K562 (cell line): ENCODE measurements around the gene MDM1. TPM values are rescaled to one million over a fixed set of nuclear protein-coding genes. Genes with fewer than 3 reads are reported as not detected.

ENCODE experiments used
- FUS ChIP-seq: fragments of 200-400 bp; formaldehyde crosslinking; optimal IDR thresholded peaks from 2 replicates; pipeline ENCODE3; 2017; ENCODE audit warnings: low read depth, low read length
- KLF13 ChIP-seq: fragments of 450-650 bp; IDR thresholded peaks from 2 replicates; pipeline ENCODE4 v1.6.1; 2016; ENCODE audit warnings: missing genetic modification characterization, low read depth, mild to moderate bottlenecking, missing compliant biosample characterization, moderate library complexity, borderline replicate concordance
- KLF6 ChIP-seq: fragments of 250-450 bp; sonication (Bioruptor Pico); IDR thresholded peaks from 2 replicates; pipeline ENCODE4 v1.4.0; 2020; ENCODE audit warnings: mild to moderate bottlenecking, moderate library complexity, borderline replicate concordance
- MBD1 ChIP-seq: fragments of 250-450 bp; sonication (Bioruptor Pico); IDR thresholded peaks from 2 replicates; pipeline ENCODE4 v1.8.0; 2022; ENCODE audit warnings: inconsistent platforms
- NR1H2 ChIP-seq: sonication (generic); formaldehyde crosslinking; IDR thresholded peaks from 2 replicates; pipeline ENCODE4 v1.4.0; 2020; ENCODE audit warnings: mild to moderate bottlenecking, missing genetic modification reagents
- NR2C2 ChIP-seq, 2 experiments: fragments of 200-800 bp in 1 of 2; sonication (Bioruptor generic) in 1 of 2; sonication (generic) in 1 of 2; formaldehyde crosslinking in 1 of 2; IDR thresholded peaks; 2 replicates each; pipeline versions ENCODE4 v1.6.1 to v1.8.0; 2016 to 2022; ENCODE audit warnings: mild to moderate bottlenecking in 1 of 2, missing compliant biosample characterization in 1 of 2, missing genetic modification characterization in 1 of 2, missing genetic modification reagents in 1 of 2
- RBM39 ChIP-seq: fragments of 200-400 bp; formaldehyde crosslinking; optimal IDR thresholded peaks from 2 replicates; pipeline ENCODE3; 2018; ENCODE audit warnings: low read depth, low read length
- SMAD4 ChIP-seq: fragments of 250-450 bp; sonication (Bioruptor Pico); conservative IDR thresholded peaks from 2 replicates; pipeline ENCODE4 v1.8.0; 2021; ENCODE audit warnings: inconsistent platforms, mild to moderate bottlenecking, moderate library complexity
- ZKSCAN1 ChIP-seq: fragments of 150-350 bp; IDR thresholded peaks from 2 replicates; pipeline ENCODE4 v1.6.1; 2016; ENCODE audit warnings: low read depth, low read length
- ZNF124 ChIP-seq: sonication (generic); formaldehyde crosslinking; IDR thresholded peaks from 2 replicates; pipeline ENCODE4 v1.8.1; 2022; ENCODE audit warnings: missing genetic modification reagents
- ZNF23 ChIP-seq: fragments of 250-450 bp; sonication (Bioruptor Pico); IDR thresholded peaks from 2 replicates; pipeline ENCODE4 v1.4.0; 2020; ENCODE audit warnings: mild to moderate bottlenecking
- ZNF584 ChIP-seq: fragments of 200-800 bp; sonication (Bioruptor generic); IDR thresholded peaks from 2 replicates; pipeline ENCODE4 v1.6.1; 2016; ENCODE audit warnings: low read depth, mild to moderate bottlenecking, missing genetic modification characterization, missing compliant biosample characterization
- ZNF740 ChIP-seq, 3 experiments: fragments of 200-800 bp in 1 of 3; sonication (Bioruptor generic) in 1 of 3; sonication (generic) in 1 of 3; formaldehyde crosslinking in 1 of 3; IDR thresholded peaks; 2 replicates each; pipeline versions ENCODE4 v1.6.1 to v1.8.0; 2016 to 2022; ENCODE audit warnings: mild to moderate bottlenecking in 2 of 3, missing compliant biosample characterization in 2 of 3, missing genetic modification characterization in 2 of 3, missing genetic modification reagents in 1 of 3
- polyA plus RNA-seq, 8 experiments: library from polyadenylated mRNA; depleted of rRNA in 4 of 8; stranded (reverse) in 5 of 8; unstranded in 3 of 8; fragments of >200 nt; fragmentation: Nextera tagmentation in 2 of 8; fragmentation: Illumina TruSeq in 1 of 8; extraction: Ambion mirVana in 2 of 8; extraction: Trizol in 1 of 8; gene quantifications; 2 replicates each; pipeline versions ENCODE4 v1.2.1 to v1.2.3, GENCODE V29; 2011 to 2014; ENCODE audit warnings: inconsistent platforms in 1 of 8, missing spikeins in 1 of 8
- total RNA-seq, 7 experiments: library from RNA; depleted of rRNA in 6 of 7; stranded (reverse); fragments of >200 nt in 6 of 7; fragmentation: Illumina TruSeq in 2 of 7; extraction: Trizol in 2 of 7; gene quantifications; 2 replicates each; pipeline versions ENCODE4 v1.2.1 to v1.2.3, GENCODE V29; 2011 to 2021; ENCODE audit warnings: low replicate concordance in 1 of 7
- TF ChIP-seq, protein P1 (sequence below): fragments of 450-650 bp; conservative IDR thresholded peaks from 2 replicates; pipeline ENCODE4 v1.6.1; 2016; ENCODE audit warnings: missing genetic modification characterization, low read depth, mild to moderate bottlenecking, control low read depth, missing compliant biosample characterization
- TF ChIP-seq, protein P2 (sequence below): sonication (generic); formaldehyde crosslinking; IDR thresholded peaks from 2 replicates; pipeline ENCODE4 v1.8.1; 2022; ENCODE audit warnings: missing genetic modification reagents
- TF ChIP-seq, protein P3 (sequence below): IDR thresholded peaks from 2 replicates; pipeline ENCODE4 v1.6.1; 2012; ENCODE audit warnings: low read depth, low read length, improper control_type of control experiment, borderline replicate concordance
- TF ChIP-seq, protein P4 (sequence below): IDR thresholded peaks from 2 replicates; pipeline ENCODE4 v1.6.1; 2014; ENCODE audit warnings: antibody characterized with exemption

MDM1 gene
- total and polyA plus RNA-seq, 9 of the 15 experiments (the other 6 are each of a cell fraction or from before 2014, with no cell fraction given) = 7.5 to 16.8 (median 13.1) TPM

DNA sequence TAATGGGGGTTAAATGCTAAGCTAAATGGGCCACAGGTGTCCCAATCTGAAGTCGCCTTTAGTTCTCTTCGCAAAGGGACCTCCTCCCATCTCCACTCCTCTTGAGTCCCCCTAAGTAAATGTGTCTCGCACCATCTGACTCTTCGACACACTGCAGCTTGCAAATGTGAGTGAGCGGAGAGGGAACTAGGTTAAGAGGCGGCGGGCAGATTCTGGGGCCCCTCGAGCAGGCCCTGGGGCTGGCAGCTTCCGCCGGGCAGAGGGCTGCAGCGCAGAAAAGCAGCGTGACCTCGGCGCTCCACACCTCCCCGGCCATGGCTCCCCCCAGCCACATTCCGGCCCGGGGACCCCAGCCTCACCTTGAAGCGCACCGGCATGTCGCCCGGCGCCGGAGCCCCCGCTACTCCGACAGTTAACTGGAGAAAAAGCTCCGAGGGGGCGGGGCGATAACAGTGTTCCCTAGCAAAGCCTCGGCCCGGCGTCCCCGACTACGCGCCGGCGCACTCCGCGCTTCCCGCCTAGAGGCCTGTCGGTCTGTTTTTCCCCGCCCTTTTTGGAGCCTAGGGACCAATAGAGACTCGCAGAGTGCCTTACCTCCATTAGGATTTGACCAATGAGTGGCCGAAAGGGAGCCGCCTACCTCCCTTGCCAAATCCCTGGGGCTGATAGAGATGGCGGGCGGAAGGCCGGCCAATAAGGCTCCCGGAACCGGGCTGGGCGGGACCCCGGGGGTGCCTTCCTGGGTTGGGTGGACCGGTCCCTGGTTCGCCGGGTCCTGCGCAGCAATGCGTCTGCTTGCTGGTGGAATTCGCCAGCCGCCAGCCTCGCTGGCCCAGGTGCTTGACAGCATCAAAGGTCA lies at the start of gene MDM1 (continued):
- TF ChIP-seq KLF13 (tag) (no peak), ZNF740 (CRISPR knock-in tag; IDR thresholded peaks at IDR 0.05) (no peak), ZNF740 (tag; IDR thresholded peaks at IDR 0.05) (no peak), NR2C2 (CRISPR knock-in tag; IDR thresholded peaks at IDR 0.05) (no peak), NR2C2 (tag; IDR thresholded peaks at IDR 0.05) (no peak; the same call in 1 of the 2 replicates), ZNF584 (no peak), ZNF23 (no peak), ZNF124 (CRISPR knock-in tag) (no peak), NR1H2 (CRISPR knock-in tag) (no peak), KLF6 (CRISPR knock-in tag) (no peak), ZKSCAN1 (no peak), RBM39 (no peak), SMAD4 (CRISPR knock-in tag) (peak; percentile 15; the same call in 1 of the 2 replicates), MBD1 (CRISPR knock-in tag) (no peak), FUS (no peak)
- TF ChIP-seq, protein P1, sequence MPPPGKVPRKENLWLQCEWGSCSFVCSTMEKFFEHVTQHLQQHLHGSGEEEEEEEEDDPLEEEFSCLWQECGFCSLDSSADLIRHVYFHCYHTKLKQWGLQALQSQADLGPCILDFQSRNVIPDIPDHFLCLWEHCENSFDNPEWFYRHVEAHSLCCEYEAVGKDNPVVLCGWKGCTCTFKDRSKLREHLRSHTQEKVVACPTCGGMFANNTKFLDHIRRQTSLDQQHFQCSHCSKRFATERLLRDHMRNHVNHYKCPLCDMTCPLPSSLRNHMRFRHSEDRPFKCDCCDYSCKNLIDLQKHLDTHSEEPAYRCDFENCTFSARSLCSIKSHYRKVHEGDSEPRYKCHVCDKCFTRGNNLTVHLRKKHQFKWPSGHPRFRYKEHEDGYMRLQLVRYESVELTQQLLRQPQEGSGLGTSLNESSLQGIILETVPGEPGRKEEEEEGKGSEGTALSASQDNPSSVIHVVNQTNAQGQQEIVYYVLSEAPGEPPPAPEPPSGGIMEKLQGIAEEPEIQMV (tag) = no peak
- TF ChIP-seq, protein P2, sequence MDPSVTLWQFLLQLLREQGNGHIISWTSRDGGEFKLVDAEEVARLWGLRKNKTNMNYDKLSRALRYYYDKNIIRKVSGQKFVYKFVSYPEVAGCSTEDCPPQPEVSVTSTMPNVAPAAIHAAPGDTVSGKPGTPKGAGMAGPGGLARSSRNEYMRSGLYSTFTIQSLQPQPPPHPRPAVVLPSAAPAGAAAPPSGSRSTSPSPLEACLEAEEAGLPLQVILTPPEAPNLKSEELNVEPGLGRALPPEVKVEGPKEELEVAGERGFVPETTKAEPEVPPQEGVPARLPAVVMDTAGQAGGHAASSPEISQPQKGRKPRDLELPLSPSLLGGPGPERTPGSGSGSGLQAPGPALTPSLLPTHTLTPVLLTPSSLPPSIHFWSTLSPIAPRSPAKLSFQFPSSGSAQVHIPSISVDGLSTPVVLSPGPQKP (CRISPR knock-in tag) = no peak
- TF ChIP-seq, protein P3, sequence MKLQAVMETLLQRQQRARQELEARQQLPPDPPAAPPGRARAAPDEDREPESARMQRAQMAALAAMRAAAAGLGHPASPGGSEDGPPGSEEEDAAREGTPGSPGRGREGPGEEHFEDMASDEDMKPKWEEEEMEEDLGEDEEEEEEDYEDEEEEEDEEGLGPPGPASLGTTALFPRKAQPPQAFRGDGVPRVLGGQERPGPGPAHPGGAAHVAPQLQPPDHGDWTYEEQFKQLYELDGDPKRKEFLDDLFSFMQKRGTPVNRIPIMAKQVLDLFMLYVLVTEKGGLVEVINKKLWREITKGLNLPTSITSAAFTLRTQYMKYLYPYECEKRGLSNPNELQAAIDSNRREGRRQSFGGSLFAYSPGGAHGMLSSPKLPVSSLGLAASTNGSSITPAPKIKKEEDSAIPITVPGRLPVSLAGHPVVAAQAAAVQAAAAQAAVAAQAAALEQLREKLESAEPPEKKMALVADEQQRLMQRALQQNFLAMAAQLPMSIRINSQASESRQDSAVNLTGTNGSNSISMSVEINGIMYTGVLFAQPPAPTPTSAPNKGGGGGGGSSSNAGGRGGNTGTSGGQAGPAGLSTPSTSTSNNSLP = no peak
- TF ChIP-seq, protein P4, sequence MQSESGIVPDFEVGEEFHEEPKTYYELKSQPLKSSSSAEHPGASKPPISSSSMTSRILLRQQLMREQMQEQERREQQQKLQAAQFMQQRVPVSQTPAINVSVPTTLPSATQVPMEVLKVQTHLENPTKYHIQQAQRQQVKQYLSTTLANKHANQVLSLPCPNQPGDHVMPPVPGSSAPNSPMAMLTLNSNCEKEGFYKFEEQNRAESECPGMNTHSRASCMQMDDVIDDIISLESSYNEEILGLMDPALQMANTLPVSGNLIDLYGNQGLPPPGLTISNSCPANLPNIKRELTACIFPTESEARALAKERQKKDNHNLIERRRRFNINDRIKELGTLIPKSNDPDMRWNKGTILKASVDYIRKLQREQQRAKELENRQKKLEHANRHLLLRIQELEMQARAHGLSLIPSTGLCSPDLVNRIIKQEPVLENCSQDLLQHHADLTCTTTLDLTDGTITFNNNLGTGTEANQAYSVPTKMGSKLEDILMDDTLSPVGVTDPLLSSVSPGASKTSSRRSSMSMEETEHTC = no peak
